Mesothelial cell of epicardium (in vitro differentiated cells): Measurements from ENCODE around the gene PNRC1. TPM values are rescaled to one million over a fixed set of nuclear protein-coding genes. Genes with fewer than 3 reads are reported as not detected.

Experiments used
- DNase-seq, 2 experiments: peaks; one replicate each; pipeline ENCODE4 v3.0.0; 2021; ENCODE audit warnings: low spot score in 2 of 2; ENCODE audit not compliant: unreplicated experiment in 2 of 2
- H3K27ac Mint-ChIP-seq: 2 replicates; pipeline ENCODE4 v1.8.0; 2021; ENCODE audit warnings: mixed read lengths
- H3K27me3 Mint-ChIP-seq: 2 replicates; pipeline ENCODE4 v1.8.0; 2021; ENCODE audit warnings: low read depth, mixed read lengths
- H3K36me3 Mint-ChIP-seq: 2 replicates; pipeline ENCODE4 v1.8.0; 2021; ENCODE audit warnings: mixed read lengths
- H3K4me1 Mint-ChIP-seq: 2 replicates; pipeline ENCODE4 v1.8.0; 2021; ENCODE audit warnings: mixed read lengths
- H3K4me3 Mint-ChIP-seq: 2 replicates; pipeline ENCODE4 v1.8.0; 2021; ENCODE audit warnings: mild to moderate bottlenecking, moderate library complexity, mixed read lengths
- H3K9me3 Mint-ChIP-seq: 2 replicates; pipeline ENCODE4 v1.8.0; 2021; ENCODE audit warnings: mixed read lengths
- total RNA-seq: library from RNA; stranded (reverse); gene quantifications from 3 replicates; pipeline ENCODE4 v1.2.1, GENCODE V29; 2021
- TF ChIP-seq, protein P1 (sequence below): fragments of 200-600 bp; sonication (generic); IDR thresholded peaks from one replicate; pipeline ENCODE4 v1.5.0; 2021; ENCODE audit warnings: antibody characterized with exemption; ENCODE audit not compliant: unreplicated experiment

The PNRC1 gene
- total RNA-seq, 1 donor from 2014 or later = 190 TPM

DNA sequence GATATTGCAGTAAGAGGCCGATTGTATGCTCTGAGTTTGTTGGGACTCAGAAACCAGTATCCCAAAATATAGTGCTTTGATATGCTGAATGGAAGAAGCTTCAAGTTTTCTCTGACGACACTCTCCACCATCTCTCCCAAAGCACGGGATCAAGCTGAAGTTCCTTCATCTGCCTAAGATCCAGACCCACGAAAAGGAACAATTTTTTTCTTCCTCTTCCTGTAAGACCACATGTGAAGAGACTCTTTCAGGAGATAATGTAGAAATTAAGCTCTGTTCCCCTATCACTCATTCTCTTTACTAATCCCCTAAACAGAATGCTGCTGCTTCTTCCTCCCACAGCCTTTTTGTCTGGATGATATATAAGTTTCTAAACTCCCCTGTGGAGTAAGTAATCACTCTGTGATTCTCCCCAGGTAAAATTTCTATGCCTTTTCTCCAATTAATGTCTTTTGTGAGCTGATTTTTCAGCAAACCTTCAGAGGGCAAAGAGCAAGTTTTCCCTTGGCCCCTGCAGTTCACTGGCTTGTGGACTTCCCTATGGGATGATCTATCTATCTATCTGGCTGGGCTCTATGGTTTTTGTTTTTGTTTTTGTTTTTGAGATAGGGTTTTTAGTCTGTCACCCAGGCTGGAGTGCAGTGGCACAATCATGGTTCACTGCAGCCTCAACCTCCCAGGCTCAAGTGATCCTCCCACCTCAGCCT is 13.5 kb upstream of the PNRC1 start:
- H3K27ac Mint-ChIP-seq = no peak overlapping the region

GRCh38 chr6:89067796-89068195 is 12.8 kb upstream of the PNRC1 start:
- Mint-ChIP-seq H3K4me3 (no peak overlapping the region), H3K27ac (no peak overlapping the region), H3K4me1 (peaks cover 18% of the 10 kb centered on the region), H3K27me3 (no peaks in the 10 kb centered on the region), H3K36me3 (no peaks in the 10 kb centered on the region), H3K9me3 (no peaks in the 10 kb centered on the region)
- TF ChIP-seq, protein P1, sequence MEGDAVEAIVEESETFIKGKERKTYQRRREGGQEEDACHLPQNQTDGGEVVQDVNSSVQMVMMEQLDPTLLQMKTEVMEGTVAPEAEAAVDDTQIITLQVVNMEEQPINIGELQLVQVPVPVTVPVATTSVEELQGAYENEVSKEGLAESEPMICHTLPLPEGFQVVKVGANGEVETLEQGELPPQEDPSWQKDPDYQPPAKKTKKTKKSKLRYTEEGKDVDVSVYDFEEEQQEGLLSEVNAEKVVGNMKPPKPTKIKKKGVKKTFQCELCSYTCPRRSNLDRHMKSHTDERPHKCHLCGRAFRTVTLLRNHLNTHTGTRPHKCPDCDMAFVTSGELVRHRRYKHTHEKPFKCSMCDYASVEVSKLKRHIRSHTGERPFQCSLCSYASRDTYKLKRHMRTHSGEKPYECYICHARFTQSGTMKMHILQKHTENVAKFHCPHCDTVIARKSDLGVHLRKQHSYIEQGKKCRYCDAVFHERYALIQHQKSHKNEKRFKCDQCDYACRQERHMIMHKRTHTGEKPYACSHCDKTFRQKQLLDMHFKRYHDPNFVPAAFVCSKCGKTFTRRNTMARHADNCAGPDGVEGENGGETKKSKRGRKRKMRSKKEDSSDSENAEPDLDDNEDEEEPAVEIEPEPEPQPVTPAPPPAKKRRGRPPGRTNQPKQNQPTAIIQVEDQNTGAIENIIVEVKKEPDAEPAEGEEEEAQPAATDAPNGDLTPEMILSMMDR = no peak
- DNase-seq = no peak

More for the DNA sequence above, 13.5 kb upstream of the PNRC1 start:
- no peaks in the 10 kb centered on the region for H3K9me3 Mint-ChIP-seq
- no peak overlapping the region for H3K4me3 Mint-ChIP-seq
- H3K36me3 Mint-ChIP-seq = no peaks in the 10 kb centered on the region
- DNase-seq = no peak
- TF ChIP-seq, protein P1 = no peak
- H3K4me1 Mint-ChIP-seq = peaks cover 15% of the 10 kb centered on the region
- no peaks in the 10 kb centered on the region for H3K27me3 Mint-ChIP-seq

DNA sequence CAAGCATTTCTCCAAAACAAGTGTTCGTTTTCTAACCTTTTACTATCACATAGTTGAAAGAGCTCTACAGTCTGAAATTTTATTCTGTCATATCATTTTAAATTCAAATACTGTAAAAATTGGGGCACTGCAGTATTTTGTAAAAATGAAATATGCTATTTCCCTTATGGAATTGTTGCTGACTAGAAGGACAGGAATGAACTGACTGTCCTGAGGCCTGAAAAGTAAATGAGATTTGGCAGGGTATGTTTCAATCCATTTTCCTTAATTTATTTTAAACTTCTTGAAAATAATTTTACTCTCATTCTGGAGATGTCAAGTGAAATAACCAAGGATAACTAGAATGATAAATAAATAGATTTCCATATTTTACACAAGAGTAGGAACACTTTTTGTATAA is 11.9 kb upstream of the PNRC1 start:
- H3K4me1 Mint-ChIP-seq = peaks cover 20% of the 10 kb centered on the region
- H3K27me3 Mint-ChIP-seq = no peaks in the 10 kb centered on the region
- no peak overlapping the region for H3K27ac Mint-ChIP-seq
- no peak overlapping the region for H3K4me3 Mint-ChIP-seq
- DNase-seq = no peak
- TF ChIP-seq, protein P1 = no peak
- peaks cover 3% of the 10 kb centered on the region for H3K9me3 Mint-ChIP-seq
- no peaks in the 10 kb centered on the region for H3K36me3 Mint-ChIP-seq

GRCh38 chr6:89069536-89070163 is 10.9 kb upstream of the PNRC1 start:
- H3K27ac Mint-ChIP-seq = no peak overlapping the region
- no peaks in the 10 kb centered on the region for H3K27me3 Mint-ChIP-seq
- H3K4me3 Mint-ChIP-seq = no peak overlapping the region
- peaks cover 20% of the 10 kb centered on the region for H3K4me1 Mint-ChIP-seq
- peaks cover 5% of the 10 kb centered on the region for H3K9me3 Mint-ChIP-seq
- DNase-seq = no peak
- TF ChIP-seq, protein P1 = no peak
- no peaks in the 10 kb centered on the region for H3K36me3 Mint-ChIP-seq

DNA sequence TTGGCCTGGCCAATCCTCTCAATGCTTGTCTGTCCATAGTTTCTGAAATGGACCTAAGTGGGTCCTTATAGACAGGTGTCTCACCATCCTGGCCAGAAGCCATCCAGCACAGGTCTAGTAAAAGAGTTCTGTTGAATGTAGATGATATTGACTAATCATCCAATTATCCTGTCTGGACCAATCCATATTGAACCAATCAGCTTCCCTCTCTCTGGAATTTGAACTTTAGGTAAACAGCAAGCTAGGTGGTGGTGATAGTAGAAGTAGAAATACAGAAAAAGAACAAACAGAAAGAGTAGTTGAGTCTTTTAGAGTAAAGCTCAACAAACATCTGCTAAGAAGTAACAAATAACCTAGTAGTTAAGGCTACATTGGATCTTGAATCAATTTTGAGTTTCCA is 9.5 kb upstream of the PNRC1 start:
- no peak overlapping the region for H3K27ac Mint-ChIP-seq
- no peaks in the 10 kb centered on the region for H3K36me3 Mint-ChIP-seq
- no peaks in the 10 kb centered on the region for H3K27me3 Mint-ChIP-seq
- H3K4me1 Mint-ChIP-seq = peaks cover 20% of the 10 kb centered on the region
- H3K9me3 Mint-ChIP-seq = peaks cover 5% of the 10 kb centered on the region
- TF ChIP-seq, protein P1 = no peak
- H3K4me3 Mint-ChIP-seq = no peak overlapping the region
- DNase-seq = no peak
